Liver (tissue), 9 donors: ENCODE measurements around the gene ZSCAN22. TPM values are rescaled to one million over a fixed set of nuclear protein-coding genes. Genes with fewer than 3 reads are reported as not detected.
A peak's percentile ranks its signal among the peaks of the same experiment; 100 is the strongest.

Experiments
- DNase-seq: peaks from one replicate; pipeline ENCODE4 v3.0.0-alpha.2; 2017; ENCODE audit warnings: low spot score
- H3K27ac ChIP-seq, 2 donors: one replicate each; pipeline ENCODE4 v1.7.0; 2013; ENCODE audit warnings: inconsistent platforms in 2 of 2, low read length in 2 of 2, control low read depth in 1 of 2, low read depth in 1 of 2, mild to moderate bottlenecking in 1 of 2
- H3K27me3 ChIP-seq, 4 donors: one replicate each; pipeline versions ENCODE4 v1.6.1 to v1.7.0; 2013; ENCODE audit warnings: low read length in 3 of 4, inconsistent platforms in 1 of 4, mild to moderate bottlenecking in 1 of 4, moderate library complexity in 1 of 4; ENCODE audit not compliant: control insufficient read depth in 4 of 4, insufficient read depth in 4 of 4
- H3K36me3 ChIP-seq, 4 donors: one replicate each; pipeline versions ENCODE4 v1.6.1 to v1.7.0; 2013; ENCODE audit warnings: low read length in 3 of 4, mild to moderate bottlenecking in 3 of 4, low read depth in 1 of 4, moderate library complexity in 1 of 4; ENCODE audit not compliant: control insufficient read depth in 4 of 4, insufficient read depth in 3 of 4
- H3K4me1 ChIP-seq, 4 donors: one replicate each; pipeline versions ENCODE4 v1.6.1 to v1.7.0; 2013; ENCODE audit warnings: low read length in 3 of 4, mild to moderate bottlenecking in 3 of 4, moderate library complexity in 1 of 4; ENCODE audit not compliant: control insufficient read depth in 4 of 4, insufficient read depth in 4 of 4
- H3K4me3 ChIP-seq, 3 donors: one replicate each; pipeline versions ENCODE4 v1.6.1 to v1.7.0; 2013; ENCODE audit warnings: low read length in 3 of 3, control low read depth in 1 of 3, low read depth in 1 of 3, mild to moderate bottlenecking in 1 of 3
- H3K9ac ChIP-seq, 2 donors: one replicate each; pipeline ENCODE4 v1.7.0; 2013; ENCODE audit warnings: low read length in 2 of 2, mild to moderate bottlenecking in 2 of 2, moderate library complexity in 2 of 2, control low read depth in 1 of 2, low read depth in 1 of 2
- H3K9me3 ChIP-seq, 4 donors: one replicate each; pipeline versions ENCODE4 v1.6.1 to v1.7.0; 2013; ENCODE audit warnings: low read length in 3 of 4; ENCODE audit not compliant: control insufficient read depth in 4 of 4
- EGR1 ChIP-seq, 2 donors: IDR thresholded peaks; 2 replicates each; pipeline ENCODE4 v1.6.1; 2016 to 2018; ENCODE audit warnings: antibody characterized with exemption in 2 of 2, low read depth in 2 of 2
- FOXA1 ChIP-seq: IDR thresholded peaks from 2 replicates; pipeline ENCODE4 v1.6.1; 2016; ENCODE audit warnings: antibody characterized with exemption
- GABPA ChIP-seq, 2 donors: IDR thresholded peaks in 1 of 2; conservative IDR thresholded peaks in 1 of 2; 2 replicates each; pipeline ENCODE4 v1.6.1; 2016; ENCODE audit warnings: antibody characterized with exemption in 2 of 2, mild to moderate bottlenecking in 1 of 2, moderate library complexity in 1 of 2
- HNF4G ChIP-seq: IDR thresholded peaks from 2 replicates; pipeline ENCODE4 v1.6.1; 2016; ENCODE audit warnings: antibody characterized with exemption
- JUND ChIP-seq, 2 donors: IDR thresholded peaks; 2 replicates each; pipeline ENCODE4 v1.6.1; 2016; ENCODE audit warnings: antibody characterized with exemption in 2 of 2
- RAD21 ChIP-seq, 2 donors: IDR thresholded peaks; 2 replicates each; pipeline ENCODE4 v1.6.1; 2016; ENCODE audit warnings: antibody characterized with exemption in 2 of 2, mild to moderate bottlenecking in 2 of 2
- SP1 ChIP-seq: IDR thresholded peaks from 2 replicates; pipeline ENCODE4 v1.6.1; 2018; ENCODE audit warnings: antibody characterized with exemption, mild to moderate bottlenecking
- TAF1 ChIP-seq: conservative IDR thresholded peaks from 2 replicates; pipeline ENCODE4 v1.6.1; 2016; ENCODE audit warnings: antibody characterized with exemption, mild to moderate bottlenecking
- YY1 ChIP-seq: IDR thresholded peaks from 2 replicates; pipeline ENCODE4 v1.6.1; 2016; ENCODE audit warnings: antibody characterized with exemption, mild to moderate bottlenecking
- WGBS: extraction: QIAGEN DNeasy Blood & Tissue Kit; methylation state at CpG from one replicate; pipeline ENCODE4 v1.1.7; 2013; 5-methylcytosine and 5-hydroxymethylcytosine counted together
- polyA plus RNA-seq, 2 donors: library from polyadenylated mRNA; stranded (reverse) in 1 of 2; unstranded in 1 of 2; fragments of 200-250 nt in 1 of 2; fragments of >200 nt in 1 of 2; fragmentation: Nextera tagmentation in 1 of 2; extraction: Ambion mirVana in 1 of 2; gene quantifications; one replicate each; pipeline versions ENCODE4 v1.2.1 to v1.2.3, GENCODE V29; 2013 to 2015
- total RNA-seq, 2 donors: library from RNA; depleted of rRNA; stranded (reverse); fragments of >200 nt; gene quantifications; one replicate each; pipeline ENCODE4 v1.2.3, GENCODE V29; 2014
- TF ChIP-seq, protein P1 (sequence below): IDR thresholded peaks from 2 replicates; pipeline ENCODE4 v1.6.1; 2016; ENCODE audit warnings: antibody characterized with exemption, mild to moderate bottlenecking
- TF ChIP-seq, protein P2 (sequence below): IDR thresholded peaks from 2 replicates; pipeline ENCODE4 v1.6.1; 2016; ENCODE audit warnings: antibody characterized with exemption
- TF ChIP-seq, protein P3 (sequence below): fragments of 150-350 bp; IDR thresholded peaks from 2 replicates; pipeline ENCODE4 v1.5.1; 2017; ENCODE audit warnings: improper control_type of control experiment, low read depth, low read length; ENCODE audit not compliant: missing input control
- TF ChIP-seq, protein P4 (sequence below): IDR thresholded peaks from 2 replicates; pipeline ENCODE4 v1.6.1; 2016; ENCODE audit warnings: antibody characterized with exemption
- TF ChIP-seq, protein P5 (sequence below): IDR thresholded peaks from 2 replicates; pipeline ENCODE4 v1.6.1; 2016; ENCODE audit warnings: antibody characterized with exemption
- donor health status: healthy.
- donor health status: healthy.
- donor health status: healthy.
- donor health status: healthy.
- donor health status: healthy.

Gene ZSCAN22
- total and polyA plus RNA-seq, 4 donors: 0.88 to 3.5 (median 2.0) TPM

DNA sequence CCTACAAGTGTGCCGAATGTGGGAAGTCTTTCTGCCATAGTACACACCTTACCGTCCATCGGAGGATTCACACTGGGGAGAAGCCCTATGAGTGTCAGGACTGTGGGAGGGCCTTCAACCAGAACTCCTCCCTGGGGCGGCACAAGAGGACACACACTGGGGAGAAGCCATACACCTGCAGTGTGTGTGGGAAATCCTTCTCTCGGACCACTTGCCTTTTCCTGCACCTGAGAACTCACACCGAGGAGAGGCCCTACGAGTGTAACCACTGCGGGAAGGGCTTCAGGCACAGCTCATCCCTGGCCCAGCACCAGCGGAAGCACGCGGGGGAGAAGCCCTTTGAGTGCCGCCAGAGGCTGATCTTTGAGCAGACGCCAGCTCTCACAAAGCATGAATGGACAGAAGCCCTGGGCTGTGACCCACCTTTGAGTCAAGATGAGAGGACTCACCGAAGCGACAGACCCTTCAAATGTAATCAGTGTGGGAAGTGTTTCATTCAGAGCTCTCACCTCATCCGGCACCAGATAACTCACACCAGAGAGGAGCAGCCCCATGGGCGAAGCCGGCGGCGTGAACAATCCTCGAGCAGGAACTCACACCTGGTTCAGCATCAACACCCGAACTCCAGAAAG lies 31.9 kb upstream of the ZSCAN22 start:
- H3K27me3 ChIP-seq: no peaks in the 10 kb centered on the region
- TF ChIP-seq EGR1 (IDR thresholded peaks at IDR 0.05; ENCODE audit: low read depth in 2 of 2) (no peak), RAD21 (IDR thresholded peaks at IDR 0.05) (no peak), GABPA (IDR thresholded peaks at IDR 0.05 in 1 of 2, conservative IDR thresholded peaks at IDR 0.05 in 1 of 2) (no peak), HNF4G (no peak), FOXA1 (no peak), YY1 (no peak), TAF1 (no peak), SP1 (no peak)
- TF ChIP-seq, protein P1, sequence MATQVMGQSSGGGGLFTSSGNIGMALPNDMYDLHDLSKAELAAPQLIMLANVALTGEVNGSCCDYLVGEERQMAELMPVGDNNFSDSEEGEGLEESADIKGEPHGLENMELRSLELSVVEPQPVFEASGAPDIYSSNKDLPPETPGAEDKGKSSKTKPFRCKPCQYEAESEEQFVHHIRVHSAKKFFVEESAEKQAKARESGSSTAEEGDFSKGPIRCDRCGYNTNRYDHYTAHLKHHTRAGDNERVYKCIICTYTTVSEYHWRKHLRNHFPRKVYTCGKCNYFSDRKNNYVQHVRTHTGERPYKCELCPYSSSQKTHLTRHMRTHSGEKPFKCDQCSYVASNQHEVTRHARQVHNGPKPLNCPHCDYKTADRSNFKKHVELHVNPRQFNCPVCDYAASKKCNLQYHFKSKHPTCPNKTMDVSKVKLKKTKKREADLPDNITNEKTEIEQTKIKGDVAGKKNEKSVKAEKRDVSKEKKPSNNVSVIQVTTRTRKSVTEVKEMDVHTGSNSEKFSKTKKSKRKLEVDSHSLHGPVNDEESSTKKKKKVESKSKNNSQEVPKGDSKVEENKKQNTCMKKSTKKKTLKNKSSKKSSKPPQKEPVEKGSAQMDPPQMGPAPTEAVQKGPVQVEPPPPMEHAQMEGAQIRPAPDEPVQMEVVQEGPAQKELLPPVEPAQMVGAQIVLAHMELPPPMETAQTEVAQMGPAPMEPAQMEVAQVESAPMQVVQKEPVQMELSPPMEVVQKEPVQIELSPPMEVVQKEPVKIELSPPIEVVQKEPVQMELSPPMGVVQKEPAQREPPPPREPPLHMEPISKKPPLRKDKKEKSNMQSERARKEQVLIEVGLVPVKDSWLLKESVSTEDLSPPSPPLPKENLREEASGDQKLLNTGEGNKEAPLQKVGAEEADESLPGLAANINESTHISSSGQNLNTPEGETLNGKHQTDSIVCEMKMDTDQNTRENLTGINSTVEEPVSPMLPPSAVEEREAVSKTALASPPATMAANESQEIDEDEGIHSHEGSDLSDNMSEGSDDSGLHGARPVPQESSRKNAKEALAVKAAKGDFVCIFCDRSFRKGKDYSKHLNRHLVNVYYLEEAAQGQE: no peak
- TF ChIP-seq, protein P2, sequence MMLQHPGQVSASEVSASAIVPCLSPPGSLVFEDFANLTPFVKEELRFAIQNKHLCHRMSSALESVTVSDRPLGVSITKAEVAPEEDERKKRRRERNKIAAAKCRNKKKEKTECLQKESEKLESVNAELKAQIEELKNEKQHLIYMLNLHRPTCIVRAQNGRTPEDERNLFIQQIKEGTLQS: no peak
- TF ChIP-seq, protein P3, sequence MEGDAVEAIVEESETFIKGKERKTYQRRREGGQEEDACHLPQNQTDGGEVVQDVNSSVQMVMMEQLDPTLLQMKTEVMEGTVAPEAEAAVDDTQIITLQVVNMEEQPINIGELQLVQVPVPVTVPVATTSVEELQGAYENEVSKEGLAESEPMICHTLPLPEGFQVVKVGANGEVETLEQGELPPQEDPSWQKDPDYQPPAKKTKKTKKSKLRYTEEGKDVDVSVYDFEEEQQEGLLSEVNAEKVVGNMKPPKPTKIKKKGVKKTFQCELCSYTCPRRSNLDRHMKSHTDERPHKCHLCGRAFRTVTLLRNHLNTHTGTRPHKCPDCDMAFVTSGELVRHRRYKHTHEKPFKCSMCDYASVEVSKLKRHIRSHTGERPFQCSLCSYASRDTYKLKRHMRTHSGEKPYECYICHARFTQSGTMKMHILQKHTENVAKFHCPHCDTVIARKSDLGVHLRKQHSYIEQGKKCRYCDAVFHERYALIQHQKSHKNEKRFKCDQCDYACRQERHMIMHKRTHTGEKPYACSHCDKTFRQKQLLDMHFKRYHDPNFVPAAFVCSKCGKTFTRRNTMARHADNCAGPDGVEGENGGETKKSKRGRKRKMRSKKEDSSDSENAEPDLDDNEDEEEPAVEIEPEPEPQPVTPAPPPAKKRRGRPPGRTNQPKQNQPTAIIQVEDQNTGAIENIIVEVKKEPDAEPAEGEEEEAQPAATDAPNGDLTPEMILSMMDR: no peak
- TF ChIP-seq, protein P4, sequence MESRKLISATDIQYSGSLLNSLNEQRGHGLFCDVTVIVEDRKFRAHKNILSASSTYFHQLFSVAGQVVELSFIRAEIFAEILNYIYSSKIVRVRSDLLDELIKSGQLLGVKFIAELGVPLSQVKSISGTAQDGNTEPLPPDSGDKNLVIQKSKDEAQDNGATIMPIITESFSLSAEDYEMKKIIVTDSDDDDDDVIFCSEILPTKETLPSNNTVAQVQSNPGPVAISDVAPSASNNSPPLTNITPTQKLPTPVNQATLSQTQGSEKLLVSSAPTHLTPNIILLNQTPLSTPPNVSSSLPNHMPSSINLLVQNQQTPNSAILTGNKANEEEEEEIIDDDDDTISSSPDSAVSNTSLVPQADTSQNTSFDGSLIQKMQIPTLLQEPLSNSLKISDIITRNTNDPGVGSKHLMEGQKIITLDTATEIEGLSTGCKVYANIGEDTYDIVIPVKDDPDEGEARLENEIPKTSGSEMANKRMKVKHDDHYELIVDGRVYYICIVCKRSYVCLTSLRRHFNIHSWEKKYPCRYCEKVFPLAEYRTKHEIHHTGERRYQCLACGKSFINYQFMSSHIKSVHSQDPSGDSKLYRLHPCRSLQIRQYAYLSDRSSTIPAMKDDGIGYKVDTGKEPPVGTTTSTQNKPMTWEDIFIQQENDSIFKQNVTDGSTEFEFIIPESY: no peak
- H3K4me3 ChIP-seq: peak overlapping the region in 2 of 3 donors; percentile 38 to 55
- peaks cover 10 to 55% (median 36%) of the 10 kb centered on the region in 4 donors for H3K36me3 ChIP-seq
- H3K4me1 ChIP-seq: no peaks in the 10 kb centered on the region
- H3K9me3 ChIP-seq: peaks cover 41 to 64% (median 47%) of the 10 kb centered on the region in 4 donors
- H3K9ac ChIP-seq: no peak overlapping the region
- H3K27ac ChIP-seq: no peak overlapping the region
- WGBS: 98% methylated on average over 22 of the region's 22 CpGs
- DNase-seq: no peak

DNA sequence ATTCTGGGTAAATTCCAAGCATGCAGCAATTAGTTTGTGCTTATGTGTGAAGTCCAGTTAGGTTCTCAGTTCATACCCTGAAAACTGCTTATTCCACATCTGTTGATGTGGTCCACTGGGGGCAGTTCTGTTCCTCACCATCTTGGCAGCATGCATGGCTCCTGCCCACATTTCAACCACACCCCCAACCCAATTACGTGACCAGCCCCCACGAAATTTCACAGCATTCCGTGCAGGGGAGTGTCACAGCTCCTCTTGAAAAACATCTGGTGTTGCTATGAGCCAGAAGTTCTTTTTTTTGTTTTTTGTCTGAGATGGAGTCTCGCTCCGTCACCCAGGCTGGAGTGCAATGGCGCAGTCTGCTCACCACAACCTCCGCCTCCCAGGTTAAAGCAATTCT lies 30.7 kb upstream of the ZSCAN22 start:
- peaks cover 9 to 56% (median 35%) of the 10 kb centered on the region in 4 donors for H3K36me3 ChIP-seq
- no peak overlapping the region for H3K27ac ChIP-seq
- no peak overlapping the region for H3K9ac ChIP-seq
- 95% methylated on average over 7 of the region's 7 CpGs for WGBS
- peaks cover 36 to 69% (median 51%) of the 10 kb centered on the region in 4 donors for H3K9me3 ChIP-seq
- H3K4me3 ChIP-seq: peak overlapping the region in 1 of 3 donors; percentile 55
- no peaks in the 10 kb centered on the region for H3K27me3 ChIP-seq
- no peaks in the 10 kb centered on the region for H3K4me1 ChIP-seq
- DNase-seq: no peak
- TF ChIP-seq, protein P1: no peak
- TF ChIP-seq JUND (IDR thresholded peaks at IDR 0.05) (no peak), FOXA1 (no peak), SP1 (no peak)
- TF ChIP-seq, protein P5, sequence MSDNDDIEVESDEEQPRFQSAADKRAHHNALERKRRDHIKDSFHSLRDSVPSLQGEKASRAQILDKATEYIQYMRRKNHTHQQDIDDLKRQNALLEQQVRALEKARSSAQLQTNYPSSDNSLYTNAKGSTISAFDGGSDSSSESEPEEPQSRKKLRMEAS: no peak
- TF ChIP-seq, protein P2: no peak
- TF ChIP-seq, protein P3: no peak
